SK-N-MC (cell line): ENCODE results near the gene YPEL2.

Source experiments
- EZH2 ChIP-seq: fragments of 200-600 bp; sonication (generic); IDR thresholded peaks from one replicate; pipeline ENCODE4 v1.6.1; 2017; ENCODE audit warnings: antibody characterized with exemption
- POLR2AphosphoS5 ChIP-seq: IDR thresholded peaks from 2 replicates; pipeline ENCODE4 v1.6.1; 2012; ENCODE audit warnings: mild to moderate bottlenecking, low read depth, low read length, borderline replicate concordance

GRCh38 chr17:59311051-59311468 lies 20.4 kb upstream of the YPEL2 start:
- TF ChIP-seq EZH2: no peak
- TF ChIP-seq POLR2AphosphoS5: no peak
